GM19240 (cell line): ENCODE results near the gene SEMA3B.

Source experiments
- DNase-seq: peaks from one replicate; pipeline ENCODE4 v3.0.0; 2011; ENCODE audit warnings: low spot score; ENCODE audit not compliant: insufficient read length

Gene SEMA3B

GRCh38 chr3:50314816-50315215, 45.9 kb downstream of the SEMA3B start:
- DNase-seq = no peak

GRCh38 chr3:50316657-50317242, 47.8 kb downstream of the SEMA3B start:
- no peak for DNase-seq

GRCh38 chr3:50317300-50317699, 48.4 kb downstream of the SEMA3B start:
- DNase-seq = no peak

GRCh38 chr3:50318163-50318562, 49.2 kb downstream of the SEMA3B start:
- no peak for DNase-seq

GRCh38 chr3:50318615-50319014, 49.7 kb downstream of the SEMA3B start:
- no peak for DNase-seq

GRCh38 chr3:50319181-50319893, 50.4 kb downstream of the SEMA3B start:
- no peak for DNase-seq

- no peak for DNase-seq
These were observed 51.1 kb downstream of the SEMA3B start for GRCh38 chr3:50319894-50320625.

GRCh38 chr3:50320853-50321335, 51.9 kb downstream of the SEMA3B start:
- DNase-seq = peak; percentile 34

- DNase-seq = peak; percentile 80
These were observed 52.6 kb downstream of the SEMA3B start for GRCh38 chr3:50321336-50322114.

- no peak for DNase-seq
These were observed 53.1 kb downstream of the SEMA3B start for GRCh38 chr3:50322115-50322385.

- no peak for DNase-seq
These were observed 53.6 kb downstream of the SEMA3B start, which contains the start of gene HYAL2 for GRCh38 chr3:50322386-50323091. HYAL2 (minus strand) TSS chr3:50322745; CDS start chr3:50320489, 2,256 bp downstream.

- no peak for DNase-seq
These were observed 54.2 kb downstream of the SEMA3B start for GRCh38 chr3:50323092-50323600.

- DNase-seq = no peak
These were observed 54.8 kb downstream of the SEMA3B start for GRCh38 chr3:50323614-50324199.

GRCh38 chr3:50324351-50325112, 55.6 kb downstream of the SEMA3B start:
- DNase-seq = peak; percentile 43

GRCh38 chr3:50325113-50325480, 56.1 kb downstream of the SEMA3B start:
- DNase-seq = no peak

GRCh38 chr3:50325497-50326181, 56.7 kb downstream of the SEMA3B start:
- no peak for DNase-seq

- DNase-seq = no peak
These were observed 57.2 kb downstream of the SEMA3B start for GRCh38 chr3:50326182-50326541.

- no peak for DNase-seq
These were observed 58.2 kb downstream of the SEMA3B start for GRCh38 chr3:50327129-50327528.
